ENCODE data around the gene ADAM10.

ADAM10 gene

GRCh38 chr15:58676766-58677165 is 72.7 kb downstream of the ADAM10 start:
- H2AFZ ChIP-seq (ENCODE audit: low read depth, low read length), result no peak overlapping the region
- no peaks in the 10 kb centered on the region for H3K9me3 ChIP-seq (ENCODE audit: low read length)
- H3K4me1 ChIP-seq (ENCODE audit: insufficient read depth, low read length), result no peaks in the 10 kb centered on the region
- no peaks in the 10 kb centered on the region for H3K27me3 ChIP-seq (ENCODE audit: insufficient read depth, low read length)
- no peak overlapping the region for H3K4me3 ChIP-seq (ENCODE audit: low read length)
- peaks cover 6% of the 10 kb centered on the region for H3K36me3 ChIP-seq (ENCODE audit: insufficient read depth, low read length)

DNA sequence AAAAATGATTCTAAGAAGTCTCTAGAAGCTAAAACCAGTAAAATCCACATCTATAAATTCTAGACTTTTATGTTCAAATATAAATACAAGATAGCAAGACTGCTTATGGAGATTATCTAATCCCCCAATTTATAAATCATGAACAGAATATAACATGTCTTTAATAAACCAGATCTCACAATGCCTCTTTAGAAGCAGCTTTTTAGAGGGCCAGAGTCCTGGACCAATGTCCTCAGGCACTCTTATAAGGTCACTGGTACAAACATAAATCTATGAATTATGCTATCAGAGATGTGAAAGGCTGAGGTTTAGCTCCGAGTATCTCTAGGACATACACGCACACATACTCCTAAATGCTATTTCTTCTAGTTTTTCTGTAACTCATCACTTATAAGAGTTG is 78.3 kb downstream of the ADAM10 start:
- Histone ChIP-seq H2AFZ (ENCODE audit: low read depth, low read length) (no peak overlapping the region), H3K27me3 (ENCODE audit: insufficient read depth, low read length) (no peaks in the 10 kb centered on the region), H3K4me1 (ENCODE audit: insufficient read depth, low read length) (peaks cover 24% of the 10 kb centered on the region), H3K36me3 (ENCODE audit: insufficient read depth, low read length) (no peaks in the 10 kb centered on the region), H3K9me3 (ENCODE audit: low read length) (no peaks in the 10 kb centered on the region), H3K4me3 (ENCODE audit: low read length) (no peak overlapping the region)

DNA sequence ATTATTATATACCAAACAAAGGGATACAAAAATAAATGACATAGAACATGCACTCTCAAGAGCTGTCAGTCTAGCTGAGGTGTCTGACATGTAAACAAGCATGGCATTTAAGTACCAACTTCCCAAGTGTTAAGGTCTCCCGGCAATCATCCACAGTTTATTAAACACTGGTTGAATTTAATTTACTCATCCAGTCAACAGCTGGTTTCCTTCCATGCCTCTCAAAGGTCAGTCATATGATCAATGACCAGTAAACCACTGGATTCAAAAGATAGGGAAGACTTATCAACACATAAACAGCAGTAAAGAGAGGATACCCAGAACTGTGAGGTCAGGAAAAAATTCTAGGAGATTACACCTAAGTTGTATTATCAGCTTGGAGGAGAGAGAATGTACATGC is 80.4 kb downstream of the ADAM10 start:
- Histone ChIP-seq H2AFZ (ENCODE audit: low read depth, low read length) (no peak overlapping the region), H3K4me1 (ENCODE audit: insufficient read depth, low read length) (peaks cover 26% of the 10 kb centered on the region), H3K9me3 (ENCODE audit: low read length) (no peaks in the 10 kb centered on the region), H3K36me3 (ENCODE audit: insufficient read depth, low read length) (peaks cover 6% of the 10 kb centered on the region), H3K4me3 (ENCODE audit: low read length) (no peak overlapping the region), H3K27me3 (ENCODE audit: insufficient read depth, low read length) (no peaks in the 10 kb centered on the region)

DNA sequence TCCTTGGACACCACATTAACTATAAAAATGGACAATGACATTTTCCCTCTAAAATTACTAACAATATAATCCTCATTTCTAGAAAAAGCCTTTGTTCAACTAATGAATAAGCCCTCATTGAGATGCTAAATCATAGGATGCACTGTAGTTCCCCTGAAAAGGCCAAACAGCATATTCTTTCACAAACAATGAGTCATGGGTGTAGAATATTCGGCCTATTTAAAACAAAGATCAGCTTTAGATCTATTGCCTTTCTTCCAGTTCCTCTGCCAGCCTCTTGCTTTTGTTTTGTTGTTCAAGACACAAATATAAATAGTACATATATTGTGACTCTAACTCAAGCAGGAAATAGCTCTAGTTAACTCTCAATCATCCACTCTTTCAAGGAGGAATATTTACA is 82.5 kb downstream of the ADAM10 start:
- no peak overlapping the region for H3K4me3 ChIP-seq (ENCODE audit: low read length)
- H2AFZ ChIP-seq (ENCODE audit: low read depth, low read length), result no peak overlapping the region
- peaks cover 2% of the 10 kb centered on the region for H3K9me3 ChIP-seq (ENCODE audit: low read length)
- H3K27me3 ChIP-seq (ENCODE audit: insufficient read depth, low read length), result no peaks in the 10 kb centered on the region
- H3K4me1 ChIP-seq (ENCODE audit: insufficient read depth, low read length), result peaks cover 26% of the 10 kb centered on the region
- peaks cover 21% of the 10 kb centered on the region for H3K36me3 ChIP-seq (ENCODE audit: insufficient read depth, low read length)

GRCh38 chr15:58665672-58666071 is 83.8 kb downstream of the ADAM10 start:
- Histone ChIP-seq H3K4me3 (ENCODE audit: low read length) (no peak overlapping the region), H3K27me3 (ENCODE audit: insufficient read depth, low read length) (no peaks in the 10 kb centered on the region), H3K9me3 (ENCODE audit: low read length) (peaks cover 2% of the 10 kb centered on the region), H3K36me3 (ENCODE audit: insufficient read depth, low read length) (peaks cover 21% of the 10 kb centered on the region), H2AFZ (ENCODE audit: low read depth, low read length) (no peak overlapping the region), H3K4me1 (ENCODE audit: insufficient read depth, low read length) (peaks cover 26% of the 10 kb centered on the region)

DNA sequence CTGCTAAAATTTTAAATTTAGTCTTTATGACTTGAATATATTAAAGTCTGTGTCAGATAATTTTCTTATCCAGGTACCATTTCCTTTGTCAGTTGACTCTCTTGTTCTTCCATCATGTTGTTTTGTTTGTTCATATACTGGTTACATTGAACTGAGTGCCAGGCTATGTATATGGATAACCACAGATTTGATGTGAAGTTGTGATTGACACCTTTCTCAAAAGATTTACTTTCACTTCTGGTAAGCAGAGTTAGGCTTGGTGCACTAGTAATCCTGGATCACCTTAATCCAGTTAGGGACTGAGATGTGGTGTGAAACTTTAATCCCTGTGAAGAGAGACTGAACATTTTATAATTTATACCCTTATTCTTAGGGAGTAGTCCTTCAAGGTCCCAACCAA is 99.4 kb downstream of the ADAM10 start:
- H3K4me3 ChIP-seq (ENCODE audit: low read length), result no peak overlapping the region
- H3K27me3 ChIP-seq (ENCODE audit: insufficient read depth, low read length), result no peaks in the 10 kb centered on the region
- H3K36me3 ChIP-seq (ENCODE audit: insufficient read depth, low read length), result peaks cover 17% of the 10 kb centered on the region
- peaks cover 7% of the 10 kb centered on the region for H3K9me3 ChIP-seq (ENCODE audit: low read length)
- no peak overlapping the region for H2AFZ ChIP-seq (ENCODE audit: low read depth, low read length)
- H3K4me1 ChIP-seq (ENCODE audit: insufficient read depth, low read length), result no peaks in the 10 kb centered on the region

DNA sequence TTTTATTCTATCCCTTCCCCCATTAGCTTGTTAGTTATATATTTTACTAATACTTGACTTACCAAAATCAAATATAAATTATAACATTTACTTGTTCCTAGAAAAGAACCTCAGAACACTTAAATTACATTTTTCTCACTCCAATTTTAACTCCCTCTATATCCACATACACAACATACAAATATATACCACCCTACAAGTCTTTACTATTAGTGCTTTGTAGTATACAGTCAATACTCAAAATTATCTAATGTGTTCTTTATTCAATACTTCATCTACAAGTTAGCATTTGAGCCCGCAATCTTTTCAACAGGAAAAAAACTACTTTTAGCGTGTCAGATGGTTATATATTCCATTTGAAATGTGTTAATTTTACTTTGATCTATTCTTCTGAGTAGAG is 100.3 kb downstream of the ADAM10 start:
- H3K4me1 ChIP-seq (ENCODE audit: insufficient read depth, low read length), result no peaks in the 10 kb centered on the region
- peaks cover 11% of the 10 kb centered on the region for H3K36me3 ChIP-seq (ENCODE audit: insufficient read depth, low read length)
- H2AFZ ChIP-seq (ENCODE audit: low read depth, low read length), result no peak overlapping the region
- peaks cover 3% of the 10 kb centered on the region for H3K9me3 ChIP-seq (ENCODE audit: low read length)
- H3K4me3 ChIP-seq (ENCODE audit: low read length), result no peak overlapping the region
- no peaks in the 10 kb centered on the region for H3K27me3 ChIP-seq (ENCODE audit: insufficient read depth, low read length)

DNA sequence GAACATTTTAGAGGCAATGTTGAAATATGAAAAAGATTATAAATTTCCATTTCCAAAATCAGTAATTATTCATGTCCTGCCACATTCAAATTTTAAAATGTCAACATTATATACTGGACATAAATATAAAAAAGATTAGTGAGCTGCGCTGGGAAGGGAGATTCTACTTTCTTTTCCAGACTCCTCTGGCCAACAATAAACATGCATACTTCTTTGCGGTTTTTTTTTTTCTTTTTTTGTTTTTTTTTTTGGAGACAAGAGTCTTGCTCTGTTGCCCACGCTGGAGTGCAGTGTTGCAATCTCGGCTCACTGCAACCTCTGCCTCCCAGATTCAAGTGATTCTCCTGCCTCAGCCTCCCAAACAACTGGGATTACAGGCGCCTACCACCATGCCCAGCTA is 105.5 kb downstream of the ADAM10 start:
- Histone ChIP-seq H3K36me3 (ENCODE audit: insufficient read depth, low read length) (peaks cover 31% of the 10 kb centered on the region), H3K27me3 (ENCODE audit: insufficient read depth, low read length) (no peaks in the 10 kb centered on the region), H3K4me3 (ENCODE audit: low read length) (no peak overlapping the region), H3K4me1 (ENCODE audit: insufficient read depth, low read length) (no peaks in the 10 kb centered on the region), H2AFZ (ENCODE audit: low read depth, low read length) (no peak overlapping the region), H3K9me3 (ENCODE audit: low read length) (no peaks in the 10 kb centered on the region)

DNA sequence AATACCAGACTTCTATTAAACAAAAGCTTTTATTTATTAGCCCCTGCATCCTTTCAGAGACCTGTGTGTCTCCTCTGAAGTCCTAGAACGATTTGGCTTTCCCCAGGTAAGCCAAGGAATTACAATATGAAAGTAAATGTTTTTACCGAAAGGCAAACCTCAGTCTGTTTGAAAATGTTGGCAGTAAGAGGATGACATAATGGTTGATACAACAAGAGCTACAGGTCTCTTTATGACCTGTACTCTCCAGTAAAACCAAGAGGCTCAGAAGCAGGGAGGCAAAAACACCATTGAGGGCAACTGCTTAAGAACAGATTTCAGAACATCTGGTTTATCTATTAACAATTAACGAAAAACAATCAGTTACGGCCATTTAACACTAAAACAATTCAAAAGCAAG is 107.8 kb downstream of the ADAM10 start:
- Histone ChIP-seq H3K9me3 (ENCODE audit: low read length) (no peaks in the 10 kb centered on the region), H2AFZ (ENCODE audit: low read depth, low read length) (no peak overlapping the region), H3K4me1 (ENCODE audit: insufficient read depth, low read length) (no peaks in the 10 kb centered on the region), H3K4me3 (ENCODE audit: low read length) (no peak overlapping the region), H3K36me3 (ENCODE audit: insufficient read depth, low read length) (peaks cover 40% of the 10 kb centered on the region), H3K27me3 (ENCODE audit: insufficient read depth, low read length) (no peaks in the 10 kb centered on the region)

DNA sequence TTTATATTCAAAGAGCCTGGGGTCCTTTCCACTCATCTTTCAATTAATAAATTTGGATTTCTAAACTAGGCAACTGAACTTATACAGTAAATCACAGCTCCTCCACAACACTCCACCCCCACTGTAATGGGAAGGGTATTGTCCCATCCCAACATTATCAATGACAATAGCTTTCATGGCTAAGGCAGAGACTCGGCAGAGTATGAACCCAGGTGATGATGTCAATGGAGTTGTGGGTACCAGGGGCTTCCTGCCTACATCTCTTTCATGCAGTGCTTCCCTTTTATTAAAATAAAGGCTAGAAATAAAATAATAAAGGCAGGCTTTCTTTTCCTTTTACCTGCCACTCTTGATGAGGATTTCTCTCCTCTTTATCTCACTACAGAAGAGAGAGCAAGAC is 109.5 kb downstream of the ADAM10 start:
- Histone ChIP-seq H3K4me1 (ENCODE audit: insufficient read depth, low read length) (no peaks in the 10 kb centered on the region), H3K9me3 (ENCODE audit: low read length) (no peaks in the 10 kb centered on the region), H3K36me3 (ENCODE audit: insufficient read depth, low read length) (peaks cover 40% of the 10 kb centered on the region), H3K4me3 (ENCODE audit: low read length) (no peak overlapping the region), H3K27me3 (ENCODE audit: insufficient read depth, low read length) (no peaks in the 10 kb centered on the region), H2AFZ (ENCODE audit: low read depth, low read length) (no peak overlapping the region)

- Histone ChIP-seq H3K4me1 (ENCODE audit: insufficient read depth, low read length) (no peaks in the 10 kb centered on the region), H3K27me3 (ENCODE audit: insufficient read depth, low read length) (no peaks in the 10 kb centered on the region), H3K9me3 (ENCODE audit: low read length) (no peaks in the 10 kb centered on the region), H3K4me3 (ENCODE audit: low read length) (no peak overlapping the region), H3K36me3 (ENCODE audit: insufficient read depth, low read length) (peaks cover 41% of the 10 kb centered on the region), H2AFZ (ENCODE audit: low read depth, low read length) (no peak overlapping the region)
Measured at GRCh38 chr15:58639002-58639756, 110.3 kb downstream of the ADAM10 start.

- no peak overlapping the region for H3K4me3 ChIP-seq (ENCODE audit: low read length)
- H3K27me3 ChIP-seq (ENCODE audit: insufficient read depth, low read length), result no peaks in the 10 kb centered on the region
- no peaks in the 10 kb centered on the region for H3K4me1 ChIP-seq (ENCODE audit: insufficient read depth, low read length)
- peaks cover 21% of the 10 kb centered on the region for H3K36me3 ChIP-seq (ENCODE audit: insufficient read depth, low read length)
- no peak overlapping the region for H2AFZ ChIP-seq (ENCODE audit: low read depth, low read length)
- H3K9me3 ChIP-seq (ENCODE audit: low read length), result no peaks in the 10 kb centered on the region
Measured at GRCh38 chr15:58632789-58633188, 116.7 kb downstream of the ADAM10 start.

GRCh38 chr15:58631319-58631718 is 118.2 kb downstream of the ADAM10 start:
- H3K4me3 ChIP-seq (ENCODE audit: low read length), result no peak overlapping the region
- no peaks in the 10 kb centered on the region for H3K9me3 ChIP-seq (ENCODE audit: low read length)
- H2AFZ ChIP-seq (ENCODE audit: low read depth, low read length), result no peak overlapping the region
- H3K27me3 ChIP-seq (ENCODE audit: insufficient read depth, low read length), result no peaks in the 10 kb centered on the region
- no peaks in the 10 kb centered on the region for H3K4me1 ChIP-seq (ENCODE audit: insufficient read depth, low read length)
- H3K36me3 ChIP-seq (ENCODE audit: insufficient read depth, low read length), result peaks cover 28% of the 10 kb centered on the region

- H3K27me3 ChIP-seq (ENCODE audit: insufficient read depth, low read length), result no peaks in the 10 kb centered on the region
- H3K4me1 ChIP-seq (ENCODE audit: insufficient read depth, low read length), result no peaks in the 10 kb centered on the region
- no peak overlapping the region for H2AFZ ChIP-seq (ENCODE audit: low read depth, low read length)
- no peak overlapping the region for H3K4me3 ChIP-seq (ENCODE audit: low read length)
- H3K9me3 ChIP-seq (ENCODE audit: low read length), result no peaks in the 10 kb centered on the region
- peaks cover 37% of the 10 kb centered on the region for H3K36me3 ChIP-seq (ENCODE audit: insufficient read depth, low read length)
Measured at GRCh38 chr15:58629625-58630024, 119.9 kb downstream of the ADAM10 start.
